AG20443 (cell line): Measurements from ENCODE around the gene ANO2.

Source experiments
- DNase-seq: peaks from one replicate; pipeline ENCODE4 v3.0.0; 2012; ENCODE audit warnings: low spot score, mixed read lengths

Gene ANO2

GRCh38 chr12:5964913-5965900 lies 20.1 kb upstream of the ANO2 start:
- no peak for DNase-seq

- DNase-seq: no peak
Measured at GRCh38 chr12:5963515-5963914, 18.5 kb upstream of the ANO2 start.

GRCh38 chr12:5960783-5961182 lies 15.7 kb upstream of the ANO2 start:
- no peak for DNase-seq

- no peak for DNase-seq
Measured at GRCh38 chr12:5956987-5957386, 11.9 kb upstream of the ANO2 start.

GRCh38 chr12:5954661-5955060 lies 9.6 kb upstream of the ANO2 start:
- no peak for DNase-seq

GRCh38 chr12:5953835-5954586 lies 9.0 kb upstream of the ANO2 start:
- no peak for DNase-seq

GRCh38 chr12:5952031-5952430 lies 7.0 kb upstream of the ANO2 start:
- DNase-seq: no peak

- DNase-seq: no peak
Measured at GRCh38 chr12:5948696-5949095, 3.6 kb upstream of the ANO2 start.

GRCh38 chr12:5947006-5947405 lies 1.9 kb upstream of the ANO2 start:
- no peak for DNase-seq

- no peak for DNase-seq
Measured at GRCh38 chr12:5946388-5946787, 1.3 kb upstream of the ANO2 start.

- peak; percentile 19 for DNase-seq
Measured at GRCh38 chr12:5944688-5945070, 380 bp downstream of the ANO2 start.

GRCh38 chr12:5944053-5944452 lies 1.0 kb downstream of the ANO2 start:
- no peak for DNase-seq

GRCh38 chr12:5941907-5942306 lies 3.2 kb downstream of the ANO2 start:
- DNase-seq: no peak

GRCh38 chr12:5927732-5928516 lies 17.1 kb downstream of the ANO2 start:
- DNase-seq: no peak

GRCh38 chr12:5925646-5926045 lies 19.4 kb downstream of the ANO2 start:
- no peak for DNase-seq

GRCh38 chr12:5924342-5924741 lies 20.7 kb downstream of the ANO2 start:
- DNase-seq: no peak

GRCh38 chr12:5923751-5924150 lies 21.3 kb downstream of the ANO2 start:
- no peak for DNase-seq

- no peak for DNase-seq
Measured at GRCh38 chr12:5923043-5923605, 21.9 kb downstream of the ANO2 start.

- DNase-seq: no peak
Measured at GRCh38 chr12:5921966-5922899, 22.8 kb downstream of the ANO2 start.

GRCh38 chr12:5921027-5921909 lies 23.8 kb downstream of the ANO2 start:
- DNase-seq: no peak
